ENCODE measurements around the gene UPK3BL1.
"Not testable (repeated sequence)": the region's sequence is repeated elsewhere in the genome, so short reads cannot be mapped to it uniquely, and the experiment has no call there.

Gene UPK3BL1

GRCh38 chr7:102642691-102643090 lies at the start of gene UPK3BL1:
TSS of gene UPK3BL1 (minus strand) at chr7:102642791. CDS start at chr7:102642741, 50 bp downstream.
- not testable (repeated sequence) for DNase-seq (ENCODE audit: low read depth)

GRCh38 chr7:102690602-102691001 lies 48.0 kb upstream of the UPK3BL1 start:
- not testable (repeated sequence) for DNase-seq (ENCODE audit: low read depth)

GRCh38 chr7:102689436-102690282 lies 47.1 kb upstream of the UPK3BL1 start:
- not testable (repeated sequence) for DNase-seq (ENCODE audit: low read depth)

- DNase-seq (ENCODE audit: low read depth), result not testable (repeated sequence)
These were observed 45.9 kb upstream of the UPK3BL1 start for GRCh38 chr7:102688299-102689036.

GRCh38 chr7:102682560-102682959 lies 40.0 kb upstream of the UPK3BL1 start:
- DNase-seq (ENCODE audit: low read depth), result not testable (repeated sequence)

GRCh38 chr7:102680780-102681179 lies 38.2 kb upstream of the UPK3BL1 start:
- not testable (repeated sequence) for DNase-seq (ENCODE audit: low read depth)

- DNase-seq (ENCODE audit: low read depth), result not testable (repeated sequence)
These were observed 33.0 kb upstream of the UPK3BL1 start for GRCh38 chr7:102675545-102675944.

- DNase-seq (ENCODE audit: low read depth), result not testable (repeated sequence)
These were observed 31.0 kb upstream of the UPK3BL1 start for GRCh38 chr7:102673447-102674067.

GRCh38 chr7:102671956-102672307 lies 29.3 kb upstream of the UPK3BL1 start:
- not testable (repeated sequence) for DNase-seq (ENCODE audit: low read depth)

- not testable (repeated sequence) for DNase-seq (ENCODE audit: low read depth)
These were observed 28.8 kb upstream of the UPK3BL1 start, which contains the start of gene POLR2J2 for GRCh38 chr7:102671166-102671955. TSS of gene POLR2J2 (minus strand) at chr7:102671663. CDS start at chr7:102671601, 62 bp downstream.

- DNase-seq (ENCODE audit: low read depth), result not testable (repeated sequence)
These were observed 24.9 kb upstream of the UPK3BL1 start for GRCh38 chr7:102667523-102667922.

GRCh38 chr7:102666850-102667249 lies 24.3 kb upstream of the UPK3BL1 start:
- DNase-seq (ENCODE audit: low read depth), result not testable (repeated sequence)

- DNase-seq (ENCODE audit: low read depth), result not testable (repeated sequence)
These were observed 22.2 kb upstream of the UPK3BL1 start for GRCh38 chr7:102664765-102665164.

GRCh38 chr7:102649924-102650323 lies 7.3 kb upstream of the UPK3BL1 start, which contains the start of gene SPDYE2B:
TSS of gene SPDYE2B (plus strand) at chr7:102650319. CDS start at chr7:102652349, 2,030 bp downstream.
- DNase-seq (ENCODE audit: low read depth), result not testable (repeated sequence)

- DNase-seq (ENCODE audit: low read depth), result not testable (repeated sequence)
These were observed 5.2 kb upstream of the UPK3BL1 start for GRCh38 chr7:102647813-102648212.

- DNase-seq (ENCODE audit: low read depth), result not testable (repeated sequence)
These were observed 813 bp upstream of the UPK3BL1 start for GRCh38 chr7:102643404-102643803.

- DNase-seq (ENCODE audit: low read depth), result not testable (repeated sequence)
These were observed 3.7 kb downstream of the UPK3BL1 start for GRCh38 chr7:102638848-102639247.

- DNase-seq (ENCODE audit: low read depth), result not testable (repeated sequence)
These were observed 5.6 kb downstream of the UPK3BL1 start for GRCh38 chr7:102636956-102637355.

GRCh38 chr7:102635354-102635753 lies 7.2 kb downstream of the UPK3BL1 start:
- not testable (repeated sequence) for DNase-seq (ENCODE audit: low read depth)

GRCh38 chr7:102634299-102634698 lies 8.3 kb downstream of the UPK3BL1 start:
- not testable (repeated sequence) for DNase-seq (ENCODE audit: low read depth)

GRCh38 chr7:102630622-102631021 lies 12.0 kb downstream of the UPK3BL1 start:
- DNase-seq (ENCODE audit: low read depth), result not testable (repeated sequence)
